Stimulated activated CD4-positive, alpha-beta T cell treated with anti-CD3 and anti-CD28 coated beads, TNF-alpha, amount 100 ng/mL, for 4 hours (primary cell): ENCODE results near the gene SYPL1.
"Not testable (repeated sequence)": the region's sequence is repeated elsewhere in the genome, so short reads cannot be mapped to it uniquely, and the experiment has no call there.

Experiments
- DNase-seq, 3 experiments: peaks; one replicate each; pipeline ENCODE4 v3.0.0-alpha.2; 2020; ENCODE audit warnings: low read depth in 3 of 3

SYPL1 gene

DNA sequence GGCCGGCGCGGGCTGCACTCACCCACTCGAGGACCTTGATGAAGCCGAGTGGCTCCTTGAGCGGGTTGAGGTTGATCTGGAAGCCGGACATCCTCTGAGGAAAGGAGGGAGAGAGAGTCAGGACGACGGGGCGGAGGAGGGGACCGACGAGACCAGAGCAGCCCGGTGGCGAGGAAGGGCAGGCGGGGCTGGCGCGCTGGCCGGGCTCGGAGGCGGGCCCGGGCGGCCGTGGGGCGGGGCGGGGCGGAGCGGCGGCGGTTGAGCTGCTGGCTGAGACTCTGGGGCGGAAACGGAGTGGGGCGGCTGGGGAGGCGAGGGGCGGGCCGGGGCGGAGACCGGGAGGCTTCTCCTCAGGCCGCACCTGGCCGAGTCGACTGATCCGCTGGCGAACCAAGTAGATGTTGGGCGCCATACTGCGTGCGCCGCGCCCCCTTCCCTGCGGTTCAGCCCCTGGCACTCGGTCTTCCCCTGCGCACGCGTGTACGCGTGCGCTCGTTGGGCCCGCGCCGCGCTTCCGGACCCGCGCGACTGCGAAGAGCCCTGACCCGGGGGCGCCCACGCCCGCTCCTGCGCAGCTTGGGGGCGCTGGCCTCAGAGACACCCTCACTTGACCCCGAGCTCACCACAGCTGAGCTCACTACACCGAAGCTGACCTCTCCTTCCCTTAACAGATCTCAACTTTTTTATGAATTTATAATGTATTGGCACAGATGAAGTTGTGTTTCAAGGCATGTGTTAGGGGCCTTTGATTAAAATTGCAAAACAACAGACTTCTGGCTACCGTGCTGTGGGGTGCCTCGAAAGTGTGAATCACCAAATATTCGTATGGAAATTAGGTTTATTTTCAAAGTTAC lies at the start of gene SYPL1:
SYPL1 (minus strand) TSS at position 195 of the 854 bp plus-strand sequence; CDS start at position 91, 104 bp downstream.
- DNase-seq, result peak; percentile 83 to 90 (median 86)

DNA sequence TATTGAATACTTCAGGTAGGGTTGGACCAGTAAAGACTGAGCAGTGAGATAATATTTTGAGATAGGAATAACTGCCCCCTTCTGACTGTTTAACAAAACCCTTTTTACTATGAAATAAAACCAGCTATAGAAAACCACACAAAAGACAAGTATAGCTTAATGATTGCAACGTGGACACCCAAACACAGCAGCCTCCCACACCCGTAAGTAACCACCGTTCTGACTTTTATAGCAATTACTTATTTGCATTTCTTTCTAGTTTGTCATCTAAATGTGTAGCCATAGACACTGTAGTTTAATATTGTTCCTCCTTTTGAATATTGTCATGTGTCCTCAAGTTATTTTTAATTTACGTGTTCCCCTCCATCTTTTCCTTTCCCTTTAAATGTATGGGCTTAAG lies 42.9 kb upstream of the SYPL1 start:
- no peak for DNase-seq

DNA sequence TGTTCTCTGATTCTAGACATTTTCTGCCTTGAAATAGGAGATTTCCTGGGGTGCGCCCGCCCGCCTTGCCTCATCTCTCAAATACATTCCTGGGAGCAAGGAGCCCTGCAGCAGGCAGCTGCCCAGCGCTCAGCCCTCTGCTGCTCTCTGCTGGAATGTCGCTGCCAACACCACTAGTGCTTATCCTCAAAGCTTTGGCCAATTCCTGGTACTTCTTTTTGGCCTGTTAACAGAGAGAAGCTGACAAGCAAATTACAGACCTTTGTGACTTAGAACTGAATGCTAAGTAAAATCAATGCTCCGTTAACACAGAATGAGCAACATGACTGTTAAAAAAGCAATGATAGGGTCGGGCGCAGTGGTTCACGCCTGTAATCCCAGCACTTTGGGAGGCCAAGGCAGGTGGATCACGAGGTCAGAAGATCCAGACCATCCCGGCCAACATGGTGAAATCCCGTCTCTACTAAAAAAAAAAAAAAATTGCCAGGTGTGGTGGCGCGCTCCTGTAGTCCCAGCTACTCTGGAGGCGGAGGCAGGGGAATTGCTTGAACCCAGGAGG lies 41.9 kb upstream of the SYPL1 start:
- DNase-seq, result peak; percentile 39 to 53 (median 51)

DNA sequence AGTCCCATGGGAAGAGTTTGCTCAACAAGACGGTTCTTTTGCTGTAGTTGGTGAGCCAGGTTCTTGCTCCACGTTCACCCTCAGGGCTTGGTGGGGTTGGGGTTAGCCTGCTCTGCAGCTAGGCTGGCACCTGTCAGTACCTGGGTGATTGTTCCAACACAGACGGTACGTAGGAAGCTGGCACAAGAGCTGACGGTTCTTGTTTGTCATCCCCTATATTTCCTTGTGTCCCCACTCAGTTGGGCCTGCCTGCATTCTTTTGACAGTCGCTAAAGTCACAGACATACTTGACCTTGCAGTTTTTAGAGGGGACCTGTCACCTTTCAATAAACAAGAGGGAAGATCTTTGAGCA lies 40.2 kb upstream of the SYPL1 start:
- no peak for DNase-seq

DNA sequence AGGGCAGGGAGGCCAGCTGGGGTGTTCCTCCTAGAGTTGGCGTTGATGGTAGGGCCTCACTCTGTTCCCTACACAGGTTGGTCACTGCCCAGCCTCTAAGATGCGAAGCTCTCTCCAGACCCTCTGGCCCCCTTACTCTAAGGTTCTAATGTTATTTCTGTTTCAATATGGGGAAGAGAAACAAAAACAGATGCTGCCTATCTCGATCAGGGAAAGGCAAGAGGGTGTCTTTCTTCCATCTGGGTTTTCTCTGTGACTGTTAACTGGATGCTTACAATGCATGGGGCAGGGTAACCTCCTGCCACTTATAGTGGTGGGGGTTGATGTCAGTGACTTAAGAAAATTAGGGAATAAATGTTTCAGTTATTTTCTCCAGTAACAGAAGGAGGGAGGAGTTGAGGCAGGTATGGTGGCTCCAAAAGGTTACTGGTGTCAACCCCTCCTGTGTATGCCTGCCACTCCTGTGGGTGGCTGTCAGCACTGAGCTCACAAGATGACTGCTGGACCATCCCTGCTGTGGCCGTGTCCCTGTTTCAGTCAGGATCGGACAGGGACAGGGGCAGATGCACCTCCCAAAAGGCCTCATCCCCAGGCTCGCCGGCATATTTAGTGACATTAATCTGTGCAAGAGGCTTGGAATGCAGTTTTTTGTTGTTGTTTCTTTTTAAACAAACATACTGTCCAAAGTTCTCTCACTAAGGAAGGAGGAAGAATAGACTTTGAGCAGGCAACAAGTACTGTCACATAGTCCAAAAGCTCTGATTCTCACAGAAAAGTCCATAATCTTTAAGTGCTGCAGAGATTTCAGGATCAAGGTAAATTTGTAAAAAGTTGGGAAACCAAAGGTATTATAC lies 39.6 kb upstream of the SYPL1 start:
- DNase-seq, result no peak

DNA sequence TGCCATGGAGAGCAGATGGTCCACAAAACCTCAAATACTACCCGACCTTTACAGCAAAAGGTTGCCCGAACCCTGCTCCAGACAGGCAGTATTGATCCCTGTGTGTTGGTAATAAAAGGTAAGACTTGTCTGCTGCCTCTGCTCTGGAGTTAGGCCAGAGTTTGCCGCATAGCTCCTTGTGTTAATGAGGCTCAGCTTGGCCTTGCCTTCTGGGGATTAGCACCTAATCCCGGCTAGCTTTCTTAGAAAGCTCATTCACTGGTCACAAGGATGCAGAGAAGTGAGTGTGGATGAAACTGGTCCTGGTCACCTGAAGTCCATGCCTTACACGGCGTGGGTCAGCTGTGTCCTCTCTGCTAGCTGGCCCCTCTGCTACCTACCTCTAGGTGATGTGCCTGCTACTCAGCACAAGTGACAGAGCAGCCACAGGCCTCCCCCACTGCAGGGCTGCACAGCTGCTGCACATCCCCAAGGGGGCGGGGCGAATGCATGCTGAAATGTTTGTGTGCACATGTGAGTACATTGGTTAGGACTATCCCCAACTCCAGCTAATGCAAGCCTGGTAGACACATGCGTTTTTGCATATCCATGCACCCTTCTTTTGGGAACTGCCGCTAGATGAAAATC lies 31.7 kb upstream of the SYPL1 start:
- no peak for DNase-seq

- DNase-seq, result no peak
Measured at GRCh38 chr7:106142136-106142535, 30.0 kb upstream of the SYPL1 start.

- no peak for DNase-seq
Measured at GRCh38 chr7:106140406-106141173, 28.5 kb upstream of the SYPL1 start.

DNA sequence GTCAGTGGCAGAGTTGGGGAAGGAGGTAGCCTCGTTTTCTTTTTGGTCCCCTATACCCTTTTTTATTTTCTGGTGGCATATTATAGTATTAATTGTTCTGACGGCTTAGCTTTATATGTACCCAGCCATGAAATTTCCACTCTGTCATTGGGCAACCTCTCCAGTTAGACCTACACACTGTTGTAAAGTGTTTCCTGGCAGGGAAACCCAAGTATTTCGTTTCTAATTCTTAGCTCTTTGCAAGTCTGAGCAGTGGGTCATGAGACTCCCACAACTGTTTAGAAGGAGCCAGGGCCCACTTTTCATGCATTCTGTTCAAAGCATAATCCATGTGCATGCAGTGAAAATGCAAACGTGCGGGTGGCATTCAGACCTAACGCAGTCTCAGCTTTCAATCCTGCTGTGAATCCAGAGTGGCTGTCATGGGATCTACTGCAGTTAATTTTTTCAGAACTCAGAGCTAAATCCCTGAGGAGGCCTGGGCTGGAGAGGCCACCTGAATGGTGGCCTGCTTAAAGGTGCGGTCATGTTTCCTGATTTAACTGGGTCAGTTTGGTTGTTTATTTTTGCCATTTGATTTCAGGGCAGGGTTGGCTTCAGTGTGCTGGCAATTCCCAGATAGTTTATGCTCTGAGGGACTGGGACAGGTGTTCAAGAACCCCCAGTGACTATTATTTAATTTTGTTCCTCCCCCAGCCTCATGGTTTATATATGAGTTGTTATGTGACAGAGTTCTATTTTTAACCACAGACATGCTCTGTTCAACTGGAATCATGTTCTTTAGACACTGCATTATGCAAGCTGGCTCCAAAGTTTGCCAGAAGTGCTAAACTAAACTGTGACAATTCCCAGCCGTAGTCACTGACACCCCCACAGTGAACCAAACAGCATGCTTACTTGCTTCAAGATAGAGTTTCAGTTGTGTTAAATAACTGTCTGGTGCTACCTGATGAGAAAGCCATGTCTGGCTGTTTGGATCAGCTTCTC lies 27.4 kb upstream of the SYPL1 start:
- no peak for DNase-seq

- no peak for DNase-seq
Measured at GRCh38 chr7:106138776-106139175, 26.7 kb upstream of the SYPL1 start.

- DNase-seq, result not testable (repeated sequence)
Measured at GRCh38 chr7:106138181-106138580, 26.1 kb upstream of the SYPL1 start.

GRCh38 chr7:106134241-106134640 lies 22.1 kb upstream of the SYPL1 start:
- DNase-seq, result no peak

GRCh38 chr7:106129291-106129690 lies 17.2 kb upstream of the SYPL1 start:
- no peak for DNase-seq

DNA sequence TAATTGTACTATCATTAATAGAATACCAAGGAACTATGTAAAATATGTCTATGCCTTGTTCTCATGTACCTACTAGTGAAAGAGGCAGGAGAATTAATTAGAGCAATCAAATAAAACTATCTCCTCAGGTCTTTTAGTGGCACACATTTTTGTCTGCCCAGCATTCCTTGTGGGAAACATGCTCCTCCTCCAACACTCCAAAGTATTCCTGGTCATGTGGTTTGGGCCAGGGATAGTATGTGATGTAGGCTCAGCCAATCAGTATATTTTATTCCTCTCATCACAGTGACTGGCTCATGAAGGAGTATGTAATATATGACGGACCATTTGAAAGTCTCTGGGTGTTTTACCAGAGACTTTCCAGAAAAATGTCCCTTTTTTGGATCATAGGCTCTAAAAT lies 16.7 kb upstream of the SYPL1 start:
- DNase-seq, result no peak

DNA sequence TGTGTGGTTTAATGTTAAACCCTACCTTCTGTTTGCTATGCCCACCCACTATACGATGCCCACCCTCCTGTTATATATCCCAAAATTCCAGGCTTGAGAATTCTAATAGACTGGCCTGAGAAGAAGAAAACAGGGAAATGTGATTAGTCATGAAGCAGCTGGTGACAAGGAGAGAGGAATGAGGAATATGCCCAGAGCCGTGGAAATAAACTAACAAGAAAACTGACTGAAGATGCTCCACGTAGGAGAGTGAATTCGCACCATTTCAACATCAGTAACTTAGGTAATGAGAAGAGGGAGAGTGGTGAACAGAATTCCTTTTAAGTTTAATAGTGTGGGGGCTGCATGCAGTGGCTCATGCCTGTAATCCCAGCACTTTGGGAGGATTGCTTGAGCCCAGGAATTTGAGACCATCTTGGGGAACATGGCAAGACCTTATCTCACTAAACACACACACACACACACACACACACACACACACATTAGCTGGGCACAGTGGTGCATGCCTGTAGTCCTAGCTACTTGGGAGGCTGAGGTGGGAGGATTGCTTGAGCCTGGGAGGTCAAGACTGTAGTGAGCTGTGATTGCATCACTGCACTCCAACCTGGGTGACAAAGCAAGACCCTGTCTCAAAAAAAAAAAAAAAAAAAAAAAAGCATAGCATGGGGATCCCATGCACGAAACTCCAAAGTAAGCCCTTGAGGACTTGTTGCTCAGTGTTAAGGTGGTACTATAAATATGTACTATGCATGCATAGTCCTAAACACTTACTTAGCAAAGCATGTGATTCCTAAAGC lies 16.1 kb upstream of the SYPL1 start:
- DNase-seq, result no peak

- DNase-seq, result peak in 2 of 3 experiments; percentile 13 to 28
Measured at GRCh38 chr7:106126170-106126938, 14.2 kb upstream of the SYPL1 start.

- DNase-seq, result no peak
Measured at GRCh38 chr7:106125417-106125816, 13.3 kb upstream of the SYPL1 start.

- no peak for DNase-seq
Measured at GRCh38 chr7:106124186-106124585, 12.1 kb upstream of the SYPL1 start.
